ENCODE results near the gene TAAR2. TPM values are rescaled to one million over a fixed set of nuclear protein-coding genes. Genes with fewer than 3 reads are reported as not detected.

The TAAR2 gene
- total and polyA plus RNA-seq, 2 donors (not counting 3 experiments of a cell fraction or from before 2014, with no cell fraction given) = not detected

DNA sequence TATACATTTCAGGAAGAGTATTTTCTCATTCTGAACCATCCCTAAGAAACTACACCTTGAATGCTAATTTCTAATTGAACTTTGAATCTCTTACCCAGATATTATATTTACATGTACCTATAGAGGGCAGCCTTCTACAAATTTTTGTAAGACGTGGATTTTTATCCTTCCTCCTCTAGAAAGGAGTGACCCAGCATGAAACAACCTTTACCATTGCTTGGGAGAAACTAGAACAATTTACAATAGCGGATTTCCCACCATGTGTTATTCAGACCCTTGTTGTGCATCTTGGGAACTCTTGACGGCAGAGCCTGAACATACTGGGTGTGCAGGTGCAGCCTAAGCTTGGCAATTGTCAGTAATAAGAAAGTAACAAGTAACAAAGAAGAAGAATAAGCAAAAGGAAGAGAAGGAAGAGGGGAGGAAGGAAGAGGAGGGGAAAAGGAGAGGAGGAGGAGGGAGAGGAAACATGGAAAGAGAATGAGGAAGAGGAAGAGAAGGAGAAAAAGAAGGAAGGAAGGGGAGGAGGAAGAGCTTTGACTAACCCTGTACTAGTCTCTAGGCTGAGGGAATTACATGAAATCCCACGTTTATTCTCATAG lies 45.7 kb upstream of the TAAR2 start:
- no TSS peak for BruUV-seq (replicated peaks)
- Histone ChIP-seq H3K79me2 (ENCODE audit: control insufficient read depth, insufficient read depth, low read length) (no peaks in the 10 kb centered on the region), H3K9ac (replicated peaks; ENCODE audit: extremely low read depth, insufficient read depth, low read length) (no peak overlapping the region), H2AFZ (ENCODE audit: low read depth, low read length) (peak overlapping the region; percentile 42), H3K27me3 (ENCODE audit: control insufficient read depth in 2 of 2, insufficient read depth in 2 of 2, low read length in 2 of 2) (no peaks in the 10 kb centered on the region), H3K27ac (ENCODE audit: insufficient read depth, low read depth, low read length) (no peak overlapping the region), H3K9me3 (replicated peaks; ENCODE audit: control insufficient read depth, insufficient read depth, low read length) (no peaks in the 10 kb centered on the region), H3K9me1 (replicated peaks; ENCODE audit: control insufficient read depth, extremely low read depth, insufficient read depth, low read length) (no peaks in the 10 kb centered on the region), H4K20me1 (replicated peaks; ENCODE audit: control insufficient read depth, extremely low read depth, insufficient read depth, low read length) (no peaks in the 10 kb centered on the region), H3K4me1 (ENCODE audit: control insufficient read depth, extremely low read depth, insufficient read depth, low read length) (peaks cover 2% of the 10 kb centered on the region), H3K36me3 (ENCODE audit: control insufficient read depth in 2 of 2, extremely low read depth in 1 of 2, insufficient read depth in 2 of 2, low read length in 2 of 2) (no peaks in the 10 kb centered on the region), H3K4me3 (replicated peaks in 1 of 3; ENCODE audit: insufficient read depth in 1 of 3, low read depth in 1 of 3, low read length in 3 of 3) (no peak overlapping the region), H3K4me2 (ENCODE audit: insufficient read depth, low read length) (no peak overlapping the region)
- CTCF ChIA-PET = interaction anchor here (0.5 to 8.0 kb wide), 43 partner anchors 8 to 1354 kb away, joined by 3 to 154 read pairs (median 4); partner anchors contain the start of genes RPS12, SLC18B1 and TAAR1
- FAIRE-seq = peak; percentile 59
- POLR2A ChIA-PET = no interaction called here
- TF ChIP-seq JUN (IDR thresholded peaks at IDR 0.05; ENCODE audit: borderline replicate concordance, insufficient read depth, insufficient read length, low read depth) = no peak
- no peak for TF ChIP-seq GATA2 (IDR thresholded peaks at IDR 0.05; ENCODE audit: insufficient read depth, insufficient read length, low read depth, low read length)
- TF ChIP-seq, protein P1, sequence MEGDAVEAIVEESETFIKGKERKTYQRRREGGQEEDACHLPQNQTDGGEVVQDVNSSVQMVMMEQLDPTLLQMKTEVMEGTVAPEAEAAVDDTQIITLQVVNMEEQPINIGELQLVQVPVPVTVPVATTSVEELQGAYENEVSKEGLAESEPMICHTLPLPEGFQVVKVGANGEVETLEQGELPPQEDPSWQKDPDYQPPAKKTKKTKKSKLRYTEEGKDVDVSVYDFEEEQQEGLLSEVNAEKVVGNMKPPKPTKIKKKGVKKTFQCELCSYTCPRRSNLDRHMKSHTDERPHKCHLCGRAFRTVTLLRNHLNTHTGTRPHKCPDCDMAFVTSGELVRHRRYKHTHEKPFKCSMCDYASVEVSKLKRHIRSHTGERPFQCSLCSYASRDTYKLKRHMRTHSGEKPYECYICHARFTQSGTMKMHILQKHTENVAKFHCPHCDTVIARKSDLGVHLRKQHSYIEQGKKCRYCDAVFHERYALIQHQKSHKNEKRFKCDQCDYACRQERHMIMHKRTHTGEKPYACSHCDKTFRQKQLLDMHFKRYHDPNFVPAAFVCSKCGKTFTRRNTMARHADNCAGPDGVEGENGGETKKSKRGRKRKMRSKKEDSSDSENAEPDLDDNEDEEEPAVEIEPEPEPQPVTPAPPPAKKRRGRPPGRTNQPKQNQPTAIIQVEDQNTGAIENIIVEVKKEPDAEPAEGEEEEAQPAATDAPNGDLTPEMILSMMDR (IDR thresholded peaks at IDR 0.05; ENCODE audit: extremely low read depth in 1 of 2, insufficient read depth in 1 of 2, low read depth in 1 of 2, low read length in 2 of 2) = peak in 1 of 2 donors; percentile 18
- TF ChIP-seq, protein P2, sequence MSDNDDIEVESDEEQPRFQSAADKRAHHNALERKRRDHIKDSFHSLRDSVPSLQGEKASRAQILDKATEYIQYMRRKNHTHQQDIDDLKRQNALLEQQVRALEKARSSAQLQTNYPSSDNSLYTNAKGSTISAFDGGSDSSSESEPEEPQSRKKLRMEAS (IDR thresholded peaks at IDR 0.05; ENCODE audit: insufficient read depth, insufficient read length) = no peak
- no peak for TF ChIP-seq POLR2AphosphoS5 (IDR thresholded peaks at IDR 0.05; ENCODE audit: insufficient read depth, low read depth, low read length)
- no peak for TF ChIP-seq FOS (IDR thresholded peaks at IDR 0.05; ENCODE audit: borderline replicate concordance, insufficient read depth, low read length)
- intact Hi-C loops (cut with micrococcal nuclease) (loop anchor here (1.0 to 5.0 kb wide), 7 partner anchors 46 to 373 kb away; partner anchors contain the start of gene RPS12), dilution Hi-C loops (cut with MboI; ENCODE audit: extremely low pct_ligation_motif_present, low sequenced_read_pairs) (no loop called here)
- peak; percentile 56 for DNase-seq (ENCODE audit: low read depth, low spot score)
